WERI-Rb-1 (cell line): ENCODE data around the gene HMCN1.

Experiments
- DNase-seq: peaks from one replicate; pipeline ENCODE4 v3.0.0-alpha.2; 2020
- H3K27ac ChIP-seq: fragments of 250-450 bp; sonication (Bioruptor Pico); 2 replicates; pipeline ENCODE4 v1.5.1; 2020; ENCODE audit warnings: mild to moderate bottlenecking, moderate library complexity
- H3K27me3 ChIP-seq: fragments of 250-450 bp; sonication (Bioruptor Pico); 2 replicates; pipeline ENCODE4 v1.5.1; 2021; ENCODE audit warnings: mild to moderate bottlenecking, low read depth, moderate library complexity; ENCODE audit not compliant: insufficient read depth, severe bottlenecking
- H3K36me3 ChIP-seq: fragments of 250-450 bp; sonication (Bioruptor Pico); 2 replicates; pipeline ENCODE4 v1.5.1; 2020; ENCODE audit warnings: mild to moderate bottlenecking, moderate library complexity
- H3K4me3 ChIP-seq: 2 replicates; pipeline ENCODE4 v1.5.1; 2011; ENCODE audit warnings: low read depth, mild to moderate bottlenecking, control low read depth, low read length
- H3K9me3 ChIP-seq: fragments of 250-450 bp; sonication (Bioruptor Pico); 2 replicates; pipeline ENCODE4 v1.5.1; 2021; ENCODE audit warnings: mild to moderate bottlenecking, moderate library complexity; ENCODE audit not compliant: severe bottlenecking
- TF ChIP-seq, protein P1 (sequence below): IDR thresholded peaks from 2 replicates; pipeline ENCODE4 v1.5.1; 2011; ENCODE audit warnings: low read depth, mild to moderate bottlenecking, control low read depth, inconsistent platforms, low read length

HMCN1 gene

GRCh38 chr1:186102547-186103148 lies 368.5 kb downstream of the HMCN1 start:
- no peak for DNase-seq
- Histone ChIP-seq H3K4me3 (no peak overlapping the region), H3K9me3 (no peaks in the 10 kb centered on the region), H3K36me3 (no peaks in the 10 kb centered on the region), H3K27ac (no peak overlapping the region), H3K27me3 (no peaks in the 10 kb centered on the region)
- TF ChIP-seq, protein P1, sequence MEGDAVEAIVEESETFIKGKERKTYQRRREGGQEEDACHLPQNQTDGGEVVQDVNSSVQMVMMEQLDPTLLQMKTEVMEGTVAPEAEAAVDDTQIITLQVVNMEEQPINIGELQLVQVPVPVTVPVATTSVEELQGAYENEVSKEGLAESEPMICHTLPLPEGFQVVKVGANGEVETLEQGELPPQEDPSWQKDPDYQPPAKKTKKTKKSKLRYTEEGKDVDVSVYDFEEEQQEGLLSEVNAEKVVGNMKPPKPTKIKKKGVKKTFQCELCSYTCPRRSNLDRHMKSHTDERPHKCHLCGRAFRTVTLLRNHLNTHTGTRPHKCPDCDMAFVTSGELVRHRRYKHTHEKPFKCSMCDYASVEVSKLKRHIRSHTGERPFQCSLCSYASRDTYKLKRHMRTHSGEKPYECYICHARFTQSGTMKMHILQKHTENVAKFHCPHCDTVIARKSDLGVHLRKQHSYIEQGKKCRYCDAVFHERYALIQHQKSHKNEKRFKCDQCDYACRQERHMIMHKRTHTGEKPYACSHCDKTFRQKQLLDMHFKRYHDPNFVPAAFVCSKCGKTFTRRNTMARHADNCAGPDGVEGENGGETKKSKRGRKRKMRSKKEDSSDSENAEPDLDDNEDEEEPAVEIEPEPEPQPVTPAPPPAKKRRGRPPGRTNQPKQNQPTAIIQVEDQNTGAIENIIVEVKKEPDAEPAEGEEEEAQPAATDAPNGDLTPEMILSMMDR: no peak

GRCh38 chr1:186104459-186104858 lies 370.3 kb downstream of the HMCN1 start:
- Histone ChIP-seq H3K36me3 (no peaks in the 10 kb centered on the region), H3K27me3 (no peaks in the 10 kb centered on the region), H3K4me3 (no peak overlapping the region), H3K27ac (no peak overlapping the region), H3K9me3 (no peaks in the 10 kb centered on the region)
- TF ChIP-seq, protein P1: no peak
- DNase-seq: no peak

DNA sequence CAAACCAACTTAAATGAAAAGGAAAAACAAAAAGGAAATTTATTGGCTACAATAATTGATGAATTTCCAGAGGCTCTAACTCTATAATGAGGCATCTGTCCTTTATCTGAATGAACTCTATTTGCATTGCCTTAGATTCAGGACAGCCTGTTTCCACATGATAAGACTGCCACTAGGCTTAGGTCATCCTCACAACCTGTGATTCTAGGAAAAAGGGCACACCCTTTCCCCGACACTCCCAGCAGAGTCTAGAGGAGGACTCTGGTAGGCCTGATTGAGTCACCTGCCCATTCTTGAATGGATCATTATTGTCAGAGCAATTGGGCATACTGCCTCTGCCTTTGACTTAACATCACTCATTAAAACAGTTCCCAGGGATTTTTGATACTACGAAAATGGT lies 378.1 kb downstream of the HMCN1 start:
- Histone ChIP-seq H3K4me3 (no peak overlapping the region), H3K36me3 (no peaks in the 10 kb centered on the region), H3K27me3 (no peaks in the 10 kb centered on the region), H3K27ac (no peak overlapping the region), H3K9me3 (no peaks in the 10 kb centered on the region)
- TF ChIP-seq, protein P1: no peak
- no peak for DNase-seq

DNA sequence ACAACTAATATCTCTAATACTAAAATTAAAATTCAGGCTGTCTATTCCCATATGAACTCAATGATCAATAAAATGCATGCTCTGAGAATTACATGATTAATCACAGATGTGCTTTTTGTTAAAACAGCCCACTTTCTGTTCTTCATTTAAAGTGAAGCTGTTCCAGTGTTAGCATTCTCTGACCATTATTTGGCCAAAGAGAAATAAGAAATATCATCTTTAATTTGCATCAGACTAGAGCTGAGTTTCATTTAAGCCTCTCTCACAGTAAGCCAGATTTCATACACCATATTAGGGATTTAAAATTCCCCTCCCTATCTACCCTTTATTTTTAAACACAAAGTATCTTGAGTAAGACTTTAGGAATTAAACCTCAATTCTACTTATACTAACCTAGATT lies 379.3 kb downstream of the HMCN1 start:
- TF ChIP-seq, protein P1: no peak

GRCh38 chr1:186118724-186119123 lies 384.5 kb downstream of the HMCN1 start:
- no peak for DNase-seq
- Histone ChIP-seq H3K9me3 (no peaks in the 10 kb centered on the region), H3K27me3 (no peaks in the 10 kb centered on the region), H3K27ac (no peak overlapping the region), H3K36me3 (no peaks in the 10 kb centered on the region), H3K4me3 (no peak overlapping the region)
- TF ChIP-seq, protein P1: no peak

More for the DNA sequence above, 379.3 kb downstream of the HMCN1 start:
- no peak overlapping the region for H3K27ac ChIP-seq
- no peak overlapping the region for H3K4me3 ChIP-seq
- H3K27me3 ChIP-seq: no peaks in the 10 kb centered on the region
- H3K36me3 ChIP-seq: no peaks in the 10 kb centered on the region
- DNase-seq: no peak
- no peaks in the 10 kb centered on the region for H3K9me3 ChIP-seq

- TF ChIP-seq, protein P1: no peak
Measured at GRCh38 chr1:186122837-186123236, 388.6 kb downstream of the HMCN1 start.

More at GRCh38 chr1:186122837-186123236, 388.6 kb downstream of the HMCN1 start:
- Histone ChIP-seq H3K27ac (no peak overlapping the region), H3K27me3 (no peaks in the 10 kb centered on the region), H3K4me3 (no peak overlapping the region), H3K9me3 (no peaks in the 10 kb centered on the region), H3K36me3 (no peaks in the 10 kb centered on the region)
- no peak for DNase-seq
